ENCODE measurements around the gene PBX4. TPM values are rescaled to one million over a fixed set of nuclear protein-coding genes. Genes with fewer than 3 reads are reported as not detected.

The PBX4 gene
- total and polyA plus RNA-seq, 2 of the 8 experiments (the other 6 are each of a cell fraction or from before 2014, with no cell fraction given) = 3.4 to 3.8 TPM

GRCh38 chr19:19543101-19543500 lies 75.4 kb downstream of the PBX4 start (continued):
- TF ChIP-seq CHD7 (IDR thresholded peaks at IDR 0.05; ENCODE audit: insufficient replicate concordance, low read length) (no peak), SP2 (IDR thresholded peaks at IDR 0.05; ENCODE audit: low read length) (no peak), POLR2A (IDR thresholded peaks at IDR 0.05; ENCODE audit: control extremely low read depth in 1 of 2, low read depth in 2 of 2, low read length in 2 of 2) (no peak), TAF1 (IDR thresholded peaks at IDR 0.05; ENCODE audit: low read depth, low read length) (no peak), GTF2F1 (IDR thresholded peaks at IDR 0.05; ENCODE audit: borderline replicate concordance, low read depth, low read length) (no peak), CTCF (IDR thresholded peaks at IDR 0.05; ENCODE audit: control extremely low read depth in 1 of 3, insufficient read depth in 1 of 3, low read depth in 1 of 3, low read length in 3 of 3) (no peak), CREB1 (IDR thresholded peaks at IDR 0.05) (no peak), RFX5 (IDR thresholded peaks at IDR 0.05; ENCODE audit: borderline replicate concordance, low read depth, low read length) (no peak), PHF8 (conservative IDR thresholded peaks at IDR 0.05; ENCODE audit: low read depth, low read length) (no peak), JUND (IDR thresholded peaks at IDR 0.05; ENCODE audit: low read length) (no peak), SRF (IDR thresholded peaks at IDR 0.05; ENCODE audit: low read depth, low read length) (no peak)
